Testis (tissue), 2 donors: ENCODE results near the gene CD300LD.

Experiments used
- POLR2A ChIP-seq: fragments of 450-650 bp; IDR thresholded peaks from one replicate; pipeline ENCODE4 v1.6.1; 2017; ENCODE audit warnings: antibody characterized with exemption, mild to moderate bottlenecking, moderate library complexity
- TF ChIP-seq, protein P1 (sequence below), 3 experiments: fragments of 450-650 bp in 2 of 3; fragments of 200-600 bp in 1 of 3; sonication (generic) in 1 of 3; IDR thresholded peaks; one replicate each; pipeline ENCODE4 v1.5.1; 2016 to 2019; ENCODE audit warnings: antibody characterized with exemption in 3 of 3, mild to moderate bottlenecking in 2 of 3, moderate library complexity in 1 of 3

DNA sequence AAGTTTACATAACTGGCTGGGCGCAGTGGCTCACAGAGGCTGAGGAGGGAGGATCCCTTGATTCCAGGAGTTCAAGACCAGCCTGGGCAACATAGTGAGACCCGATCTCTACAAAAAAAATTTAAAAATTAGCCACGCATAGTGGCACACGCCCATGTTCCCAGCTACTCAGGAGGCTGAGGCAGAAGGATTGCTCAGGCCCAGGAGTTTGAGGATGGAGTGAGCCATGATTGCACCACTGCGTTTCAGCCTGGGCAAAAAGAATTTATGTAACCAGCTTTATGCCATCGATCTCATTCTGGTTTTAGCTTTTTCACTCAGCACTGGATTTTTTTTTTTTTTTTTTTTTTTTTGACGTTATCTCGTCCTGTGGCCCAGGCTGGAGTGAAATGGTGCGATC lies 40.5 kb upstream of the CD300LD start:
- TF ChIP-seq, protein P1, sequence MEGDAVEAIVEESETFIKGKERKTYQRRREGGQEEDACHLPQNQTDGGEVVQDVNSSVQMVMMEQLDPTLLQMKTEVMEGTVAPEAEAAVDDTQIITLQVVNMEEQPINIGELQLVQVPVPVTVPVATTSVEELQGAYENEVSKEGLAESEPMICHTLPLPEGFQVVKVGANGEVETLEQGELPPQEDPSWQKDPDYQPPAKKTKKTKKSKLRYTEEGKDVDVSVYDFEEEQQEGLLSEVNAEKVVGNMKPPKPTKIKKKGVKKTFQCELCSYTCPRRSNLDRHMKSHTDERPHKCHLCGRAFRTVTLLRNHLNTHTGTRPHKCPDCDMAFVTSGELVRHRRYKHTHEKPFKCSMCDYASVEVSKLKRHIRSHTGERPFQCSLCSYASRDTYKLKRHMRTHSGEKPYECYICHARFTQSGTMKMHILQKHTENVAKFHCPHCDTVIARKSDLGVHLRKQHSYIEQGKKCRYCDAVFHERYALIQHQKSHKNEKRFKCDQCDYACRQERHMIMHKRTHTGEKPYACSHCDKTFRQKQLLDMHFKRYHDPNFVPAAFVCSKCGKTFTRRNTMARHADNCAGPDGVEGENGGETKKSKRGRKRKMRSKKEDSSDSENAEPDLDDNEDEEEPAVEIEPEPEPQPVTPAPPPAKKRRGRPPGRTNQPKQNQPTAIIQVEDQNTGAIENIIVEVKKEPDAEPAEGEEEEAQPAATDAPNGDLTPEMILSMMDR (IDR thresholded peaks at IDR 0.05): no peak
- no peak for TF ChIP-seq POLR2A
